Adipocyte (in vitro differentiated cells): Measurements from ENCODE around the gene GSTM3.

Source experiments
- DNase-seq: peaks from one replicate; pipeline ENCODE4 v3.0.0-alpha.2; 2015; ENCODE audit warnings: low read depth
- H3K27me3 ChIP-seq: replicated peaks from 2 replicates; pipeline ENCODE4 v1.7.0; 2013; ENCODE audit warnings: mild to moderate bottlenecking, low read length, moderate library complexity; ENCODE audit not compliant: control insufficient read depth, insufficient read depth
- H3K36me3 ChIP-seq: 2 replicates; pipeline ENCODE4 v1.7.0; 2013; ENCODE audit warnings: low read length, mild to moderate bottlenecking, moderate library complexity; ENCODE audit not compliant: control insufficient read depth, insufficient read depth, severe bottlenecking
- H3K4me1 ChIP-seq: 2 replicates; pipeline ENCODE4 v1.7.0; 2013; ENCODE audit warnings: mild to moderate bottlenecking, low read length, moderate library complexity; ENCODE audit not compliant: control insufficient read depth, insufficient read depth
- H3K4me3 ChIP-seq: 2 replicates; pipeline ENCODE4 v1.7.0; 2013; ENCODE audit warnings: mild to moderate bottlenecking, low read length, moderate library complexity
- H3K9ac ChIP-seq: 2 replicates; pipeline ENCODE4 v1.7.0; 2013; ENCODE audit warnings: mild to moderate bottlenecking, low read length, moderate library complexity
- H3K9me3 ChIP-seq: 2 replicates; pipeline ENCODE4 v1.7.0; 2013; ENCODE audit warnings: mild to moderate bottlenecking, low read length, moderate library complexity; ENCODE audit not compliant: control insufficient read depth

The GSTM3 gene

DNA sequence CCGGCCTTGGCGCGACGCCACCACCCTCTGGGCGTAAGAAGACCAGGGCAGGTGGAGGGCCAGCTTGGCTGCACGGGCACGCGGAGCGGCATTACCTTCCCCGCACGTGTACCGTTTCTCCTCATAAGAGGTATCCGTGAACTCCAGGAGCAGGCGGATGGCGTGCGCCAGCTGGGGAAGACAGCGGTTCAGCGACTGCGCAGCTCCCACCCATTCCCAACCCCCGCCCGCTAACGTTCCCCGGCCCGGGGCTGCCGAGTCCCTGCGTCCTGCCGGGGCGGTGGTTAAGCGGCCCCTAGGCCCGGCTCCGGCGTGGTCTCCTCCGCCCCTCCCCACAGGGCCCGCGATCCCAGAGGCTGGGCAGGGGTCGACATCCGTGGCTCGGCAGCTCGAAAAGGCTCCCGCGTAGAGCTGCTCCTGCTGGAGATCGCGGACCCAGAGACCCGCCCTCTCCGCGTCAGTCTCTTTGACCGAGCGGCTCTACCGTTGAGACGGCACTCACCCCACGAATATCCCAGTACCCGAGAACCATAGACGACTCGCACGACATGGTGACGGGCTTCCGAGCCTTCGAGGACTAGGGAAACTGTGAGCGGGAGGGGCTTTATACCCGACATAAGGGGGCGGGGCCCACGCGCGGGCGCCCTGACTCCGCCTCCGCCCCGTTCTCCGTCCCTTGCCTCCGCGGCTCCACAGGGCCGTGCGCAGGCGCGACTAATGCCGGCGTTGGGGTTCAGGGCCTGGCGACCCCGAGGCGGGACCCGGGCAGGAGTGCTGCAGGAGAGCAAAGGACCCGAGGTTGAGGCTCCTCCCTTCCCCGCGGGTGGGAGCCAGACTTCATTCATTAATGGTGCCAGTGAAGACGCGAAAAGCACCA lies 862 bp downstream of the GSTM3 start:
- peak overlapping the region; percentile 75 for H3K9ac ChIP-seq
- peak overlapping the region; percentile 83 for H3K4me3 ChIP-seq
- peak; percentile 92 for DNase-seq
- H3K4me1 ChIP-seq, result no peaks in the 10 kb centered on the region
- H3K36me3 ChIP-seq, result peaks cover 6% of the 10 kb centered on the region
- H3K9me3 ChIP-seq, result no peaks in the 10 kb centered on the region
- H3K27me3 ChIP-seq, result peaks cover 12% of the 10 kb centered on the region

DNA sequence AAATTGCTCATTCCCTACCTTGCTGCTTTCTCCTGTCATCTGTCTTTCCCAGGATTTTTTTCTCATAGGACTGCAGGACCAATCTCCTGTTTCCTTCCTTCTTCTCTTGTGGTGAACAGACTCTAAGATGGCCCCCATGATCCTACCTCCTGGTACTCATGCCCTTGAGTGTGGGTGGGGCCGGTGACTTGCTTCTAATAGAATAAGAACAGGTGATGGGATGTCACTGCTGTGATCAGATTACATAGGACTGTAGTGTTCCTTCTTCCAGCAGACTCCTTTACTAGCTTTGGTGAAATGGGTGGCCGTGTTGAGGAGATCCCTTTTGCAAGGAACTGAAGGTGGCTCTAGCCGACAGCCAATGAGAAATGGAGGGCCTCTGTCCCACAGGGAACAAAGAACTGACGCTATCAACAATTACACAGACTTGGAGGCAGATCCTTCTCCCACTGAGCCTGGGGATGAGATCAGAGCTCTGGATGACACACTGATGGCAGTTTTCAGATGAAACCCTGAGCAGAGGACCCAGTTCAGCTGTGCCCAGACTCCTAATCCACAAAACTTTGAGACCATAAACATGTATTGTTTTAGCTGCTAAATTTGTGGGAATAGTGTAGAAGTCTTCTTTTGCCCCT lies 7.5 kb downstream of the GSTM3 start:
- DNase-seq, result no peak
- Histone ChIP-seq H3K9me3 (no peaks in the 10 kb centered on the region), H3K4me3 (no peak overlapping the region), H3K4me1 (no peaks in the 10 kb centered on the region), H3K9ac (no peak overlapping the region), H3K27me3 (no peaks in the 10 kb centered on the region), H3K36me3 (peaks cover 6% of the 10 kb centered on the region)

DNA sequence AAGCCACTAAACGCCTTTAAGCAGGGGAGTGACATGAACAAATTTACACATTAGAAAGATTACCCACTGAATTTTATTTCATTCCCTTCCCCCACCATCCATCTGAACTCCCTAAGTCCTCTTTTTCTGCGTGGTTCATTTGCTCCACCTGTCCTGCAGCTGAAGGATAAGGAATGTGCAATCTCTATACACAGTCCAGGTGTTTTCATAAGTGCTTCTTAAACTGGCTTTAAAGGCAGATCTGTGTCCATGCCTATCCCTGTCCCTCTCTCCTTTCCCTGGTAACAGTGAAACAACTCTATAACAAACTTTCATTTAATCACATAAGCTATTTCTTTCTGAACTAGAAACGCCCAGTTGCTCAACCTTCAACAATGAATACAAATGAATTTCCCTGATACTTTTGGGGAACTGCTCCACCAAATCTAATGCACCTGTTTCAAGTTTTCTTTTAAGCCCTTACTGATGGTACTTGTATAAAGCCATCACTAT lies 8.4 kb downstream of the GSTM3 start:
- H3K4me1 ChIP-seq, result no peaks in the 10 kb centered on the region
- H3K9ac ChIP-seq, result no peak overlapping the region
- H3K9me3 ChIP-seq, result no peaks in the 10 kb centered on the region
- H3K27me3 ChIP-seq, result no peaks in the 10 kb centered on the region
- DNase-seq, result no peak
- H3K4me3 ChIP-seq, result no peak overlapping the region
- H3K36me3 ChIP-seq, result peaks cover 6% of the 10 kb centered on the region

DNA sequence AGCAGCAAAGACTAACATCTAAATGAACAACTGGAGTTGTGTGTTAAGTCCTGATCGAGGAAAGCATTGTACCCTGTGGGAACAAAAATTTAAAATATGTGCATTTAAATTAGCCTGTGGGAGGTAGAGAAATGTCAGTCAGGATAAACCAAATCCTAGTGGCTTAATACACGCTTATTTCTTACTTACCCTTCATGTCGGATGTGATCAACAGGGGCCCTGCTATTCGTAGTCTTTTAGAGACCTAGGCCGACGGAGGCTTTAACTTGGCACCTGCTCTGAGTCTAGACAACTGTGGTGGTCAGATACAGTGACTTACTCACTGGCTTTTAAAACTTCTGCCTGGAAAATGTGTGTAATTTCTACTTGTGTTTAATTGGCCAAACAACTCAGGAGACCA lies 10.2 kb downstream of the GSTM3 start:
- no peak overlapping the region for H3K9ac ChIP-seq
- no peaks in the 10 kb centered on the region for H3K4me1 ChIP-seq
- no peaks in the 10 kb centered on the region for H3K9me3 ChIP-seq
- no peak for DNase-seq
- H3K27me3 ChIP-seq, result no peaks in the 10 kb centered on the region
- no peak overlapping the region for H3K4me3 ChIP-seq
- no peaks in the 10 kb centered on the region for H3K36me3 ChIP-seq

DNA sequence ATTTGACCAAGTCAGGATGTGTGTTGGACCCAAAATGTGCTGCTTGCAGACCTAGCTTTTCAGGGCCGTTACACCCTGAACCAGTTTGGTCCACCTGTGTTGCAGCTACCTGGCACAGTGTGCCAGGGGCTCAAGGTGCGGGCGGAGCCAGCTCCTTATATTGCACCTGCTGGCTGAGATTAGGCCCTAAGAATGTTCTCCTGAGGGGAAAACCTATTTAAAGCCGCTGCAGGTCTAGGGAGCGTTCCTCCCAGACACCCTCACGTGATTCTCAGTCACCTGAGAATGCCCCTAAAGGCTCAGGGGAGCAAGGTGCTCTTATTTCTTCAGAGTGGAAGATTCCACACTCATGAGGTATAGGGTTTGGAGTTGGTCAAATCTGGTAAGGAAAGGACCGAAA lies 12.0 kb downstream of the GSTM3 start:
- no peaks in the 10 kb centered on the region for H3K4me1 ChIP-seq
- no peaks in the 10 kb centered on the region for H3K36me3 ChIP-seq
- H3K9ac ChIP-seq, result no peak overlapping the region
- no peak for DNase-seq
- H3K27me3 ChIP-seq, result no peaks in the 10 kb centered on the region
- H3K9me3 ChIP-seq, result no peaks in the 10 kb centered on the region
- no peak overlapping the region for H3K4me3 ChIP-seq

DNA sequence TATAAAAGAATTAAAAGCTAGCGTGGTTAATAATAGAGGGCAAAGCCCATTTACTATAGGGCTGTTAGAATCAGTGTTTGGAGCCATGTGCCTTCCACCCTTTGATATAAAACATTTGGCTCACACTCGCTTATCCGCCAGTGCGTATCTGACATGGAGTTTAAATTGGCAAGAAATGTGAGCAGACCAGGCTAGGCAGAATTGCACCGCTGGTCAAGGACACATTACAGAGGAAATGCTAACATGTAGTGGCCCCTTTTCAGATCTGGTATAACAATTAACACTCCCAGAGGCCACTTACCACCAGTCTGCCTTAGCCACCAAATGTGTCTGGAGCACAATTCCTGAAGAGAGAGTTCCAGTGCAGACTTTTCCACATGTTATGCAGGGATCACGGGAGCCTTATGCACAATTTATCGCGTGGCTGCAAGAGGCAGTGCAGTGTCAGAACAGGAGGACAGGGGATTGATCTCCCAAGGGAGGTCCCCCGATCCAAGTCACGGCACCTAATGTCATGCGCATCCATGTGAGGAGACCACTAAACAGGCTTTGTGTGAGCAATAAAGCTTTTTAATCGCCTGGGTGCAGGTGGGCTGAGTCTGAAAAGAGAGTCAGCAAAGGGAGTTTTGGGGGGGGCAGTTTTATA lies 14.0 kb downstream of the GSTM3 start:
- H3K4me3 ChIP-seq, result no peak overlapping the region

DNA sequence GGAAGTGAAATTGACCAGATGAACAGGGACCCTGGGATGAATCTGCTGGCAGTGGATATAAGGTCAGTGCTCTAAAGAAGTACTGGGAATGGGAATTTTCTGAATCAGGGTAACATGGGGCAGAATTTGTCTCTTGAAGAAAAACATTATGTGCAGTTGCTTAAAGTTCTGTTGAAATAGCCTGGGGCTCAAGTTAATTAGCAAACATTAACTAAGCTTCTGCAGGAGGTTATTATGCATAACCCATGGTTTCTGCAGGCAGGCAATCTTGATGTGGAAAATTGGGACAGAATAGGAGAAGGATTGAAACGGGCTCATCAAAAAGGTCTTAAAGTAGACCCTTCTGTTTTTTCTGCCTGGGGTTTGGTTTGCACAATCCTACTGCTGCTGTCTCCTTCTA lies 14.8 kb downstream of the GSTM3 start:
- H3K4me3 ChIP-seq, result no peak overlapping the region
- no peak overlapping the region for H3K9ac ChIP-seq
- DNase-seq, result peak; percentile 60
- peaks cover 2% of the 10 kb centered on the region for H3K4me1 ChIP-seq
- no peaks in the 10 kb centered on the region for H3K36me3 ChIP-seq
- no peaks in the 10 kb centered on the region for H3K27me3 ChIP-seq
- no peaks in the 10 kb centered on the region for H3K9me3 ChIP-seq

More for the DNA sequence above, 14.0 kb downstream of the GSTM3 start:
- Histone ChIP-seq H3K27me3 (no peaks in the 10 kb centered on the region), H3K9me3 (no peaks in the 10 kb centered on the region), H3K9ac (no peak overlapping the region), H3K4me1 (no peaks in the 10 kb centered on the region), H3K36me3 (no peaks in the 10 kb centered on the region)
- no peak for DNase-seq

DNA sequence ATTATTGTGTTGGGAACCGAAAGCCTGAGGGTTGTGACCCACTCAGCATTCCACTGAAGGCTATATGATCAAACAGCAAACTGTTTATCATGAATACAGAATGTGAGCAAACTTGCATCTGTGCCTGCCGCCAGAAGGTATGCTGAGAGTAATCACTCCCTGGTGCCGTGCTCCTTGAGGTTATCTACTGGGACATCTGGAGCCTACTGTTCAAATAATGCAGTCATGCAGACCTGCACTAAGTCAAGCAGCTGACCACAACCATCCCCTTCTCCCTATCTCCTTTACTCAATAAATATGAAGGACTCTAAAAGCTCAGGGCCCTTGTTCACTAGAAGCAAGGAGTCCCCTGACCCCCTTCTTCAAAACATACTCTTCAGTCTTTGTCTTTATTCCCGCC lies 15.3 kb downstream of the GSTM3 start:
- DNase-seq, result no peak
- H3K9ac ChIP-seq, result no peak overlapping the region
- H3K4me3 ChIP-seq, result no peak overlapping the region
- H3K4me1 ChIP-seq, result peaks cover 3% of the 10 kb centered on the region
- H3K27me3 ChIP-seq, result no peaks in the 10 kb centered on the region
- H3K9me3 ChIP-seq, result no peaks in the 10 kb centered on the region
- H3K36me3 ChIP-seq, result no peaks in the 10 kb centered on the region

DNA sequence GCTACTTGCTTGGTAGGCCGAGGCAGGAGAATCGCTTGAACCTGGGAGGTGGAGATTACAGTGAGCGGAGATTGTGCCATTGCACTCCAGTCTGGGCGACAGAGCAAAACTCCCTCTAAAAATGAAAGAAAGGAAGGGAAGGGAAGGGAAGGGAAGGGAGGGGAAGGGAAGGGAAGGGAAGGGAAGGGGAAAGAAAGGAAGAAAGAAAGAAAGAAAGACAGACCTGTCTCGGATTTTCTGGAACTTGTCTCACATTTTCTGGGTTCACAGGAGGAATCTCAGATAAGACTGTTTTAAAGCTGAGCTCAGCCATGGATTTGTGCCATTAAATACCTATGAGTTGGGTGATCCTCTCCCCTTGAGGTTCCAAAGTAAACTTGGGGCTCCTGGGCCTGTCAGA lies 15.9 kb downstream of the GSTM3 start:
- H3K36me3 ChIP-seq, result no peaks in the 10 kb centered on the region
- H3K27me3 ChIP-seq, result no peaks in the 10 kb centered on the region
- H3K4me3 ChIP-seq, result no peak overlapping the region
- no peak for DNase-seq
- no peaks in the 10 kb centered on the region for H3K9me3 ChIP-seq
- peaks cover 3% of the 10 kb centered on the region for H3K4me1 ChIP-seq
- H3K9ac ChIP-seq, result no peak overlapping the region

DNA sequence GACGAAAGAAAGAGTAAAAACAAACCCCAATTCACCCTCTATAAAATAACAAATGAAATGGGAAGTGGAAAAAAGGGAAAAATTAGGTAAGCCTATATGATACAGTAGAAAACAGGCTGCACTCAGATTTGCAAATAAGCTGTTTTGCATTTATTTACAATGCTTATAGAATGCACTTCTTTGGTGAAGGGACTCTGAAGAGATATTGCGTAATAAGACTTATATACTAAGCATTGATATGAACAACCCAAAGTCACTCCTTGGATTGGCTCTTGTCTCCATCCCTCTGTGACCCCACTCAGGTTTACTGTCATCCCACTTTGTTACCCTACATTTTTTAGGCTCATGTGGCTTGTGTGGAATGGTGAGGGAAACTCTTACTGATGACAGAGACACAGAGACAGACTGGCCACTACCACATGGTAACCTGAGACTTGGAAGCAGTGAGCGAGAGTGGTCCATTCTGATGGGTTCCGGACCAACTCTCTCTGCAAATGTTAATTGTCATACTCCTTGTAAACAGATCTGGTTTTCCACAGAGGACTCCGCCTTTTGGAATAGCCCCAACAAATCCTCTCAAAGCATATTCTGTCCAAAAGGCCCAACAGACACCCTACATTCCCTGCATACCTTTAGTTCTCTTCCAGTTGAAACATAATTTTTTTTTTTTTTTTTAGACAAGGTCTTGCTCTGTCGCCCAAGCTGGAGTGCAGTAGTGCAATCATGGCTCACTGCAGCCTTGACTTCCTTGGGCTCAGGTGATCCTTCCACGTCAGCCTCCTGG lies 17.7 kb downstream of the GSTM3 start:
- DNase-seq, result peak; percentile 19
- no peaks in the 10 kb centered on the region for H3K27me3 ChIP-seq
- peaks cover 14% of the 10 kb centered on the region for H3K4me1 ChIP-seq
- H3K4me3 ChIP-seq, result no peak overlapping the region
- H3K36me3 ChIP-seq, result no peaks in the 10 kb centered on the region
- no peak overlapping the region for H3K9ac ChIP-seq
- no peaks in the 10 kb centered on the region for H3K9me3 ChIP-seq

DNA sequence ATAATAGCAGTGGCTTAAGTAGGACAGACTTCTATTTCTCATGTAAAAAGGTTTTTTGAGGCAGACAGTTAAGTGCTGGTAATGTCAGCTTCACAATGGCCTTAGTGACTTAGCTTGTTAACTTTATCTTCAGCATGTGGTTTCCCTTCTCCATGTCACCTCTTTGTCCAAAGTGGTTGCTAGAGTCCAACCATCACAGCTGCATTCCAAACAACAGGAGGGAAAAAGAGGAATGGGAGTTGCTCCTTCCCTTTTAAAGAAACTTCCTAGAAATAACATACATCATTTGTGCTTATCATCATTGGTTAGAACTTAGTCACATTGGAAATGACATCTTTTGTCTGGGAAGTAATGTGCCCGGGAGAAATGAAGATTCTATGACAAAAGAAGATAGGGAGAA lies 18.9 kb downstream of the GSTM3 start:
- DNase-seq, result no peak
- no peaks in the 10 kb centered on the region for H3K36me3 ChIP-seq
- peaks cover 16% of the 10 kb centered on the region for H3K4me1 ChIP-seq
- H3K9ac ChIP-seq, result no peak overlapping the region
- H3K4me3 ChIP-seq, result no peak overlapping the region
- no peaks in the 10 kb centered on the region for H3K27me3 ChIP-seq
- H3K9me3 ChIP-seq, result no peaks in the 10 kb centered on the region
